GM10266 (cell line): ENCODE results near the gene NDST3.

Source experiments
- DNase-seq: peaks from one replicate; pipeline ENCODE4 v3.0.0; 2012; ENCODE audit errors: extremely low spot score
- CTCF ChIP-seq: IDR thresholded peaks from 2 replicates; pipeline ENCODE4 v1.5.1; 2012; ENCODE audit warnings: mild to moderate bottlenecking, low read depth; ENCODE audit not compliant: control insufficient read depth, insufficient read depth; ENCODE audit errors: missing control alignments

Gene NDST3

GRCh38 chr4:118077767-118078105, 43.5 kb downstream of the NDST3 start:
- no peak for TF ChIP-seq CTCF
- DNase-seq = no peak

DNA sequence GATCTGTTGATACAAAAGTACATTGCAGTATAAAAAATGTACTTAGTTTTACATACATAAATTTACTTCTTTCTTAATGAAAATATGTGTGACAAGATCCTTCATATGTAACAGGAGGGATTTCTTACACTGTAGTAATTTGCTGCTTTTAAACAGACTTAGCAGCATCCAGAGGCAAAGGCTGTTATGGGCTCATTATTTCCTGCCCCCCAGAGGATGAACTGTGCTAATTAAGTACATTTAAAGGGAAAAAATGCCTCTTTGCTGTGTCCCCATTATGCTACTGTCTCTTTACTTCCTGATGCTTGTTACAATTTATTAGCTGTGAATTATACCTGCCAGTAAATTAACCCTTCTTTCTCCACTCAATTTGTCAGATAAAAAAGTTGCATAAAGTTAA, 47.1 kb downstream of the NDST3 start:
- no peak for DNase-seq
- no peak for TF ChIP-seq CTCF

- no peak for TF ChIP-seq CTCF
- DNase-seq = no peak
These were observed 47.9 kb downstream of the NDST3 start for GRCh38 chr4:118082182-118082581.

DNA sequence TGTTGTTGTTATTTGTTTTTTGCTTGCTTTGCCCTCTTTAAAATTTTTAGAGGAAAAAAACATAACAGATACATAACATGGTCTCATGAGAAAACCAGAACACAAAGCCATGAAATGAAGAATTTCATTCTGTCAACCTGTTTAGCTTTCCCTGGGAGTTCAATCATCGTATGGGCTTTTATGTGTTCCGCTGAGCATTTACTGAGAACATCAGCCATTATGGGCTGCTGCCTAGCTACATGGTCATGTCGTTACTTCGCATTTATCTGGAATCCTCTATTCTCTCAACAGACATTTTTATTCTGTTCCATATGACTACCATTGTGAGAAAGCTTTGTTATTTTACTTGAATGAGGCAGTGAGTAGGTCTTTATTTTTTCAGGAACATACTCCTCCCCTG, 51.4 kb downstream of the NDST3 start:
- DNase-seq = no peak
- TF ChIP-seq CTCF = no peak

DNA sequence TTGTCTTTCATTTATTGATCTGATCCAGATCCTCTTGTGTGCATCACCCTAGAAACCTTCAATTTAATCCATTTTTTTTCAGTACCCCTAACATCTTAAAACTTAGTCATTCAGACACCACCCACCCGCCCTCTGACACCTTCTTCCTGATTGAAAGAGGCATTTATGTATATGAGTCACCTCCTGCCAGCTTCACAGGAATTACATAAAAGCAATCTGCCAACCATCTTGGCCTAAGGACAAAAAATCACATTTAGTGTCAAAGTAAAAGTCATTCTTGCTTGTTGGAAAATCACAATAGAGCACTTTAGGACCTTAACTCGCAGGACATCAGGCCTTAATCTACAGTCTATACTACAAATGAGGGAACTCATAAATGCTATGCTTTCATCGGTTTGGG, 52.1 kb downstream of the NDST3 start:
- no peak for DNase-seq

GRCh38 chr4:118087366-118087765, 53.1 kb downstream of the NDST3 start:
- no peak for DNase-seq
- no peak for TF ChIP-seq CTCF

More for the DNA sequence above, 52.1 kb downstream of the NDST3 start:
- TF ChIP-seq CTCF = no peak

DNA sequence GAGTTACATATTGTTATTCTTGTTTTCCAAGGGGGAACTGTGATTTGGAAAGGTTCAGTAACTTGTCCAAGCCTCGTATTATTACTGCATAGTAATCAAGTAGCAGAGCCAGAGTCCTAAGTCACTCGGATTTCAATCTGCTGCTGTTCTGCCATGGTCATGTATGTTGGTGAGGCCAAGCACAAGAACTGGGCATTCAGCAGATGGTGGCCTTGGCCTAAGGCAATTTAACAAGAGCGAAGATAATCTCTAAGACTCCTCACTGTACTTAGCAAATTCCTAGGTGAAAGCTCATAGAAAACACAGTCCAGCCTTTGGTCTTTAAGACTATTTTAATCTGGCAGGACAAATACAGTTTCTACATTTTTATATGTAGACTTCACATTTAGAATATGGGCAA, 64.8 kb downstream of the NDST3 start:
- DNase-seq = no peak
- TF ChIP-seq CTCF = no peak
